Activated gamma-delta T cell treated with Interleukin-2 at 50 U/mL for 16 hours (primary cell): Measurements from ENCODE around the gene VIT.
"Not testable (repeated sequence)": the region's sequence is repeated elsewhere in the genome, so short reads cannot be mapped to it uniquely, and the experiment has no call there.

Experiments
- DNase-seq: peaks from one replicate; pipeline ENCODE4 v3.0.0-alpha.2; 2020

The VIT gene

DNA sequence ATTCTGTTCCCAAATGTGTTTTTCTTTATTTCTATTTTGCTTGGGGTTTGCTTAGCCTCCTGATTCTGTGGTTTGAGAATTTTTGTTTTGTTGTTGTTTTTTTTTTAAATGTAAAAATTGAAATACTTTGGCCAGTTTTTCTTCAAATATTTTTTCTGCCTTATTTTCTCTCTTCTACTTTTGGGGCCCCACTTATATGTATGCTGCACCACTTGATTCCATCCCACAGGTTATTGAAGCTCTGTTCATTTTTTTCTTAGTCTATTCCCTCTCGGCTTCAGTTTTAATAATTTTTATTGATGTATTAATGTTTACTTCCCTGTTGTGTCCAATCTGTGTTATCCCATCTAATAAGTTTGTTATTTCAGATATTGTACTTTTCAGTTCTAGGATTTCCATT lies 17.7 kb upstream of the VIT start:
- DNase-seq, result no peak

GRCh38 chr2:36680012-36680411 lies 16.5 kb upstream of the VIT start:
- no peak for DNase-seq

DNA sequence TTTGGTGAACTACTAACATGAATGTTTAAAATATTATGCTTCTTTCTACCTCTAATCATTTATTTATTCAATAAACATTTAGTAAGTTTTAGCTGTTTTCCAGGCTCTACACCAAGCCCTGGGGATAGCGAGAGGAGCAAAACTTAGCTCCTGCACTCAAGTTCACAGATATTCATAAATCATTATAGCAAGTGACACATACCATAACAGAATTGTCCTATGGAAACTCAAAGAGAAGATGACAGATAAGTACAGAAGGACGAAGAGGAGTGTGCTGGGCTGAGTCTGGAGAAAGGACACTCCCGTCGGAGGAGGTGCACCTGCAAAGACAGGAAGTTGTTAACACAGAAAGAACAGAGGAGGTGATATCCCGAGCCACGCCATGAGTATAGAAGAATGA lies 13.9 kb upstream of the VIT start:
- DNase-seq, result no peak

DNA sequence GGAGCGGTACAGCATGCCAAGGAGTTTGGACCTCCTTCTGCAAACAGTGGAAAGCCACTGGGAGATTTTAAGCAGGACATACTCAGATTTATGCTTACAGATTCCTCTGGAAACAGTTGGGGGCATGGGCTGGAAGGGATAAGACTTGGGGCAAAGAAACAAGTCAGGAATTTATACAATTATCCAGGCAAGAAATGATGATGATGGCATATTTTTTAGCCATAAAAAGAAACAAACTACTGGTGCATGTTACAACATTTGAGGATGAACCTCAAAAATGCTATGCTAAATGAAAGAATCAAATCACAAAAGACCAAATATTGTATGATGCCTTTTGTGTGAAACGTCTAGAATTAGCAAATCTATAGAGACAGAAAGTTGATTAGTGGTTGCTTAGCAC lies 13.5 kb upstream of the VIT start:
- no peak for DNase-seq

- DNase-seq, result not testable (repeated sequence)
These were observed 8.2 kb upstream of the VIT start for GRCh38 chr2:36688291-36688690.

DNA sequence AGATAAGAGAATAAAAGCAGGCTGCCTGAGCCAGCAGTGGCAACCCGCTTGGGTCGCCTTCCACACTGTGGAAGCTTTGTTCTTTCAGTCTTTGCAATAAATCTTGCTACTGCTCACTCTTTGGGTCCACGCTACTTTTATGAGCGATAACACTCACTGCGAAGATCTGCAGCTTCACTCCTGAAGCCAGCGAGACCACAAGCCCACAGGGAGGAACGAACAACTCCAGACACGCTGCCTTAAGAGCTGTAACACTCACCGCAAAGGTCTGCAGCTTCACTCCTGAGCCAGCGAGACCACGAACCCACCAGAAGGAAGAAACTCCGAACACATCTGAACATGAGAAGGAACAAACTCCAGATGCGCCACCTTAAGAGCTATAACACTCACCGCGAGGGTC lies 7.5 kb upstream of the VIT start:
- DNase-seq, result not testable (repeated sequence)

- no peak for DNase-seq
These were observed 4.4 kb upstream of the VIT start for GRCh38 chr2:36692121-36692520.

GRCh38 chr2:36693825-36694224 lies 2.7 kb upstream of the VIT start:
- no peak for DNase-seq

- DNase-seq, result no peak
These were observed 626 bp upstream of the VIT start for GRCh38 chr2:36695746-36696415.

GRCh38 chr2:36697424-36698066 lies 1.0 kb downstream of the VIT start:
- no peak for DNase-seq

DNA sequence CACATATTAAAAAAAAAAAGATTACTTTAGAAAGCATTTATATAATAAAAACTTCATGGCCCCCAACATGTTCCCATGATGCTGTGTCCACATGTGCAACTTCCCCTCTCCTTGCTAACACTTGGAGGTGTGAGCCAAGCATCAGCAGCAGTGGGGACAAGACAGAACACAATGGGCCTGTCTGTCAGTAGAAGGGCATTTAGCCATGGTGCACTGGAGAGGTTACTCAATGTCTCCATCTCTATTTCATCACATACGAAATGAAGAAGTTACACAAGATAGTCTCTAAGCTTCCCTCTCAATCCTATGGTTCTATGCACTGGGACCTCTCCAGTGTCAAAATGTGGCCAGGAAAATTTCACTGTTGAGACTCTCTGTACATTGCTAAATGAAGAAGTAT lies 2.5 kb downstream of the VIT start:
- DNase-seq, result no peak

DNA sequence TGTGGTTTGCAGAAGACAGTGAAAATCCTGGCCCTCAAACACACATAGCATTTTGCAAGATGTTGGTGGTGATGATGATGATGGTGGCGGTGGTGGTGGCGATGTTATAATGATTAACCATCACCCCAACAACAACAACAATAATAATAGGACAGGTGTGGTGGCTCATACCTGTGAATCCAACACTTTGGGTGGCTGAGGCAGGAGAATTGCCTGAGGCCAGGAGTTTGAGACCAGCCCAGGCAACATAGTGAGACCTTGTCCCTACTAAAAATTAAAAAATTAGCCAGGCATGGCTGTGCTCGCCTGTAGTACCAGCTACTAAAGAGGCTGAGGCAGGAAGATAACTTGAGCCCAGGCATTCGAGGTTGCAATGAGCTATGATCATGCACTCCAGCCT lies 3.8 kb downstream of the VIT start:
- DNase-seq, result no peak

DNA sequence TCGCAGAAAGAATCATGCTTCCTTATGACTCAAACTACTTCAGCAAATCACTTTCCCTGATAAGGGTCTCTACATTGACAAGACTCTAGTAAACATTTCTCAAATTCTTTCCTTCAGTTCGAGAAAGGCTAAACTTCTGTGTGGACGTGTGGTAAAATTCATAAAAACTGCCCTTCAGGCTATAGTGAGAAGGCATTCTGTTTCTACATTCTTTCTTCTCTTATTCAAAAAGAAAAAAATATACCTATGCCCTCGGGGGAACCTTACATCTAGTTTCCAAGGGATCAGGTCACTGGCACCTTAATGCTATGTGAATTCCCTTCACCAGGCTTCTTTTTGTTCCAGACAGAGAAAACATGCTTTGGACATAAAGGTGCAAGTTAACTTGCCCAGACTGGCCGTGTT lies 4.9 kb downstream of the VIT start:
- no peak for DNase-seq

GRCh38 chr2:36701918-36702317 lies 5.4 kb downstream of the VIT start:
- no peak for DNase-seq

DNA sequence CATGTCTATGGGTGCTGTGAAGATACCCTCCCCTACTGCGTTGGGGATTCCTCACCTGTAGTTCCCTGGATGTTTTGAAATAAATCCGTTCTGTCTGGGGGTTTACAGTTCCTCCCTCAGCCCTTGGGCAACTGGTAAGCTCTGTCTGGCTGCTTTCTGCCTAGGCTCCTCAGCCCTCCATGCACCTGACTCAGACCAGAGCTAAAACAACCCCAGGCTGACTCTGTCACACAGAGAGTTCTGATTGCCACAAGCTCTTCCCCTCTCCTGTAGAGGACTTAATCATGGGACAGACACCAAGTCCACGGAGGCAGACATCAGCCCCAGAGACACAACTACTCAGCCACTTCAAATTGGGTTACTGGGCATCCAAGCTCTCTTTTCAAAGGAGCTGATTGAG lies 6.3 kb downstream of the VIT start:
- DNase-seq, result no peak

- DNase-seq, result no peak
These were observed 8.1 kb downstream of the VIT start for GRCh38 chr2:36704475-36705150.

- DNase-seq, result no peak
These were observed 9.0 kb downstream of the VIT start for GRCh38 chr2:36705326-36706020.

- DNase-seq, result no peak
These were observed 9.7 kb downstream of the VIT start for GRCh38 chr2:36706021-36706876.

DNA sequence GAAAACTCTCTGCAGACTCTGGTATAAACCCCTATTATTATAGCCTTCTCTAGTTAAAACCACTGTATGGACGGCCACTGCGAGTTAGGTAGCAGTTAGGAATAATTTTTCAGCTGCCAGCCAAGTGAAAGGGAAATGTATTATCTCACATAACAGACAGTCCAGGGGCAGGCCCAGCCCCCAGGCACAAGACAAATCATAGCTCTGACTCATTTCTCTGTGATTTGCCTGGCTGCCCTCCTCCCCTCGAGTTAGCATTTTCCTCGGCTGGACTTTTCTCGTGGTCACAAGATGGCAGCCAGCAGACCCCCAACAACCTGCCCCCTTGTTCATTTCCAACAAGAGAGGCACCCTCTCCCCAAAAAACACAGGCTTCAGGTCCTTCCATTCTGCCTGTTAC lies 10.5 kb downstream of the VIT start:
- no peak for DNase-seq

- DNase-seq, result no peak
These were observed 11.7 kb downstream of the VIT start for GRCh38 chr2:36708041-36708741.

GRCh38 chr2:36710858-36711515 lies 14.5 kb downstream of the VIT start:
- DNase-seq, result no peak
